CD4-positive, alpha-beta T cell treated with Interleukin-6 at 100 ng/mL for 8 hours (primary cell): ENCODE measurements around the gene CPLANE1.
A peak's percentile ranks its signal among the peaks of the same experiment; 100 is the strongest.
"Not testable (repeated sequence)": the region's sequence is repeated elsewhere in the genome, so short reads cannot be mapped to it uniquely, and the experiment has no call there.

Experiments used
- DNase-seq: peaks from one replicate; pipeline ENCODE4 v3.0.0-alpha.2; 2020; ENCODE audit warnings: mixed read lengths, low spot score

CPLANE1 gene

GRCh38 chr5:37248970-37249814, at the start of gene CPLANE1:
Gene CPLANE1 (minus strand): TSS chr5:37249376. CDS start chr5:37247698, 1,678 bp downstream.
- peak; percentile 49 for DNase-seq

GRCh38 chr5:37296313-37296712, 47.1 kb upstream of the CPLANE1 start:
- DNase-seq = not testable (repeated sequence)

- no peak for DNase-seq
These were observed 34.1 kb upstream of the CPLANE1 start for GRCh38 chr5:37283214-37283820.

- no peak for DNase-seq
These were observed 26.3 kb upstream of the CPLANE1 start for GRCh38 chr5:37275511-37275910.

- DNase-seq = no peak
These were observed 23.3 kb upstream of the CPLANE1 start for GRCh38 chr5:37272511-37272910.

- DNase-seq = not testable (repeated sequence)
These were observed 18.9 kb upstream of the CPLANE1 start for GRCh38 chr5:37268100-37268499.

- DNase-seq = no peak
These were observed 6.7 kb upstream of the CPLANE1 start for GRCh38 chr5:37255774-37256358.

GRCh38 chr5:37254581-37254980, 5.4 kb upstream of the CPLANE1 start:
- DNase-seq = no peak

- DNase-seq = no peak
These were observed 2.5 kb upstream of the CPLANE1 start for GRCh38 chr5:37251665-37252064.

- DNase-seq = no peak
These were observed 614 bp upstream of the CPLANE1 start for GRCh38 chr5:37249815-37250164.

- DNase-seq = no peak
These were observed 681 bp downstream of the CPLANE1 start for GRCh38 chr5:37248421-37248969.

- no peak for DNase-seq
These were observed 1.7 kb downstream of the CPLANE1 start for GRCh38 chr5:37247496-37247895.

GRCh38 chr5:37247036-37247435, 2.1 kb downstream of the CPLANE1 start:
- no peak for DNase-seq

- DNase-seq = no peak
These were observed 14.9 kb downstream of the CPLANE1 start for GRCh38 chr5:37234288-37234687.

GRCh38 chr5:37226377-37226776, 22.8 kb downstream of the CPLANE1 start:
- DNase-seq = no peak

- DNase-seq = no peak
These were observed 27.0 kb downstream of the CPLANE1 start for GRCh38 chr5:37222181-37222580.

GRCh38 chr5:37220426-37220825, 28.8 kb downstream of the CPLANE1 start:
- DNase-seq = not testable (repeated sequence)

GRCh38 chr5:37219384-37219783, 29.8 kb downstream of the CPLANE1 start:
- not testable (repeated sequence) for DNase-seq

GRCh38 chr5:37217976-37218375, 31.2 kb downstream of the CPLANE1 start:
- no peak for DNase-seq

- DNase-seq = no peak
These were observed 34.6 kb downstream of the CPLANE1 start for GRCh38 chr5:37214550-37214949.

- DNase-seq = no peak
These were observed 37.1 kb downstream of the CPLANE1 start for GRCh38 chr5:37212096-37212495.

GRCh38 chr5:37211661-37212060, 37.5 kb downstream of the CPLANE1 start:
- no peak for DNase-seq
